GM10266 (cell line): ENCODE measurements around the gene DBX1.

Experiments
- DNase-seq: peaks from one replicate; pipeline ENCODE4 v3.0.0; 2012; ENCODE audit errors: extremely low spot score
- CTCF ChIP-seq: IDR thresholded peaks from 2 replicates; pipeline ENCODE4 v1.5.1; 2012; ENCODE audit warnings: mild to moderate bottlenecking, low read depth; ENCODE audit not compliant: control insufficient read depth, insufficient read depth; ENCODE audit errors: missing control alignments

Gene DBX1

GRCh38 chr11:20177136-20177535 lies 16.9 kb upstream of the DBX1 start:
- no peak for TF ChIP-seq CTCF
- DNase-seq = no peak

DNA sequence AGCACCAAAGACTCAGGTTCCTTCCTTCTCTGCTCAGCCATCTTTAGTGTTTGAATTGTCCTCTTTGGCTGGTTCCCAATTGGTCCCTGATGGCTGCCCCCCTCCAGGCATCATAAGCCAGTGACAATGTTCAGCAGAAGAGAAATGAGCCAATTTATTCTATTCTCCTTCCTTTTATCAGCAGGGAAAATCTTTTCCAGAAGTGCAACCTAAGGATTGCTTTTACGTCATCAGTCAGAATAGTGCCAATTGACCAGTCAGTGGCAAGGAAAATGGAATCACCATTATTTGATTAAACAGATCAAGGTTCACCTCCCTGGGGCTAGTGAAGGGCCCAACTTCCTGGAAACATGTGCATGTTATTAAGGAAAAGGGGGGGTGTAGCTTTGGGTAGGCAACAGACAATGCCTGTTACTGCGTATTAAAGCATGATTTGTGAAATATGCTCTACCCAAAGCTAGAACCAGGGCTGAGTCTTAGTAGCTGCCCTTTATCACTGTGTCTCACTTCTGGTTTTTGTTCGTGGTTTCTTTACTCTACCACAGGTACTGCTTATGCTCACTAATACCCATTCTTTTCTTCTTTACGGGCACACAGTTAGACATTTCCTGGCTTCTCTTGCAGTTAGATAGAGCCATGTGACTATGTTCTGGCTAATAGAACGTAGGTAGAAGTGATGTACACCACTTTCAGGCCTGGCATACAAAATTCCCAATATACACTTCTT lies 12.6 kb upstream of the DBX1 start:
- DNase-seq = no peak
- no peak for TF ChIP-seq CTCF

GRCh38 chr11:20163783-20164481 lies 3.7 kb upstream of the DBX1 start:
- no peak for TF ChIP-seq CTCF
- DNase-seq = no peak

GRCh38 chr11:20162824-20163782 lies 2.8 kb upstream of the DBX1 start:
- no peak for TF ChIP-seq CTCF
- no peak for DNase-seq

- no peak for DNase-seq
- no peak for TF ChIP-seq CTCF
These were observed 1.9 kb upstream of the DBX1 start for GRCh38 chr11:20161923-20162744.

- no peak for TF ChIP-seq CTCF
- no peak for DNase-seq
These were observed 1.1 kb upstream of the DBX1 start for GRCh38 chr11:20161230-20161918.
